ENCODE measurements around the gene TOR1B. TPM values are rescaled to one million over a fixed set of nuclear protein-coding genes. Genes with fewer than 3 reads are reported as not detected.

The TOR1B gene
- total RNA-seq, 6 experiments from 2014 or later, result 31.6 to 43.1 (median 36.1) TPM

DNA sequence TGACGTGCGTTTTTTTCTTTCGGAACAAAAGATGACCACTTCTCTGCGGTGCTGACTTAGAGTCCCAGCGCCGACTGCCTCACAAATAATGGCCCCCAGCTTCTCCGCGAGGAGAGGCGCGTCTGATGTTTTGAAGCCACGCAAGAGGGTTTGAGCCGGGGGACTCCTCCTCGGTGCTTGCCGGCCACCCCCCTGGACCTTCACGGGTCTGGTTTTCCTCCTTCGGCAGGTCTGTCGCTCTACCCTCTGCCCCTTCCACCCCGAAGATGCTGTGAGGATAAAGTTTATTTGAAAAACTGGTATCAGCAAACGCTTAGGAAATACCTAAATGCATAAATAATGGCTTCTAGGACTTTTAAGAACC, 32.9 kb downstream of the TOR1B start:
- peak overlapping the region; percentile 92 for H3K27ac Mint-ChIP-seq
- TF ChIP-seq, protein P1, sequence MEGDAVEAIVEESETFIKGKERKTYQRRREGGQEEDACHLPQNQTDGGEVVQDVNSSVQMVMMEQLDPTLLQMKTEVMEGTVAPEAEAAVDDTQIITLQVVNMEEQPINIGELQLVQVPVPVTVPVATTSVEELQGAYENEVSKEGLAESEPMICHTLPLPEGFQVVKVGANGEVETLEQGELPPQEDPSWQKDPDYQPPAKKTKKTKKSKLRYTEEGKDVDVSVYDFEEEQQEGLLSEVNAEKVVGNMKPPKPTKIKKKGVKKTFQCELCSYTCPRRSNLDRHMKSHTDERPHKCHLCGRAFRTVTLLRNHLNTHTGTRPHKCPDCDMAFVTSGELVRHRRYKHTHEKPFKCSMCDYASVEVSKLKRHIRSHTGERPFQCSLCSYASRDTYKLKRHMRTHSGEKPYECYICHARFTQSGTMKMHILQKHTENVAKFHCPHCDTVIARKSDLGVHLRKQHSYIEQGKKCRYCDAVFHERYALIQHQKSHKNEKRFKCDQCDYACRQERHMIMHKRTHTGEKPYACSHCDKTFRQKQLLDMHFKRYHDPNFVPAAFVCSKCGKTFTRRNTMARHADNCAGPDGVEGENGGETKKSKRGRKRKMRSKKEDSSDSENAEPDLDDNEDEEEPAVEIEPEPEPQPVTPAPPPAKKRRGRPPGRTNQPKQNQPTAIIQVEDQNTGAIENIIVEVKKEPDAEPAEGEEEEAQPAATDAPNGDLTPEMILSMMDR (IDR thresholded peaks at IDR 0.05), result no peak
- peak overlapping the region; percentile 99 for H3K4me3 Mint-ChIP-seq
- peaks cover 55% of the 10 kb centered on the region for H3K4me1 Mint-ChIP-seq (ENCODE audit: low read depth)
- H3K9me3 Mint-ChIP-seq, result no peaks in the 10 kb centered on the region
- H3K36me3 Mint-ChIP-seq (ENCODE audit: low read depth), result peaks cover 12% of the 10 kb centered on the region
- H3K27me3 Mint-ChIP-seq (ENCODE audit: insufficient read depth), result peaks cover 4% of the 10 kb centered on the region
- DNase-seq, result peak; percentile 37

DNA sequence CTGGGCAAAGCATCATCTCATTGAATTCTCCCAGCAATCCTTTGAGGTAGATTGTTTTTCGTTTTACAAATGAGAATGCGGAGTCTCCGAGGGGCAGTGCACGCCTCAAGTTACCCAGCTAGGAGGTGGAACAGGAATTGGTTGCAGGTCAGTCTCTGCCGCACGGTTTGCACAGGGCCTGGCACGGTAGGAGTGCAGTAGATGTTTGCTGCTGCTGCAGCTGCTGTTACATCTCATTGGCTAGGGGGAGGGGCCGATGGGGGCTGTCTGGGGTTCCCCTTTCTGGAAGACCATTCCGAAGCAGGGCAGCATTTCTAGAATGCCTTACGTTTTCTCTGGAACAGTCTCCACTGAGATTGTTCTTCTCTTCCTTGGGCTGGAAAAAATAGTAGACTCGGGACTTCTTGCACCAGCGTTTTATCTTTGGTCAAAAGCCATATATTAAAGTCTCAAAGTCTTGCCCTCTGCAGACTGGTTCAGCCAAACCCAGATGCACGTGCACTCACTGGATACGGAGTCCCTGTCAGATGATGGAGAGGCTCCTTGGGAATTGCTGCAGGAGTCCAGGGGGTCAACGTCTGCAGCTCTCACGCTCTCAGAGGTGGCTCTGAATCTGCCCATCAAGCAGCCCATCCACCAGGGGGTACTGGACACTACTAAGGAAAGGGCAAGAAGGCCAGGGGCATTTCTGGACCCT, 33.5 kb downstream of the TOR1B start:
- Mint-ChIP-seq H3K27ac (peak overlapping the region; percentile 92), H3K4me3 (peak overlapping the region; percentile 99), H3K9me3 (no peaks in the 10 kb centered on the region), H3K4me1 (ENCODE audit: low read depth) (peaks cover 55% of the 10 kb centered on the region), H3K27me3 (ENCODE audit: insufficient read depth) (peaks cover 4% of the 10 kb centered on the region), H3K36me3 (ENCODE audit: low read depth) (peaks cover 10% of the 10 kb centered on the region)
- DNase-seq, result no peak
- TF ChIP-seq, protein P1 (IDR thresholded peaks at IDR 0.05), result 0 out of 2 replicates have a peak, but pooled peaks have one; percentile 11

DNA sequence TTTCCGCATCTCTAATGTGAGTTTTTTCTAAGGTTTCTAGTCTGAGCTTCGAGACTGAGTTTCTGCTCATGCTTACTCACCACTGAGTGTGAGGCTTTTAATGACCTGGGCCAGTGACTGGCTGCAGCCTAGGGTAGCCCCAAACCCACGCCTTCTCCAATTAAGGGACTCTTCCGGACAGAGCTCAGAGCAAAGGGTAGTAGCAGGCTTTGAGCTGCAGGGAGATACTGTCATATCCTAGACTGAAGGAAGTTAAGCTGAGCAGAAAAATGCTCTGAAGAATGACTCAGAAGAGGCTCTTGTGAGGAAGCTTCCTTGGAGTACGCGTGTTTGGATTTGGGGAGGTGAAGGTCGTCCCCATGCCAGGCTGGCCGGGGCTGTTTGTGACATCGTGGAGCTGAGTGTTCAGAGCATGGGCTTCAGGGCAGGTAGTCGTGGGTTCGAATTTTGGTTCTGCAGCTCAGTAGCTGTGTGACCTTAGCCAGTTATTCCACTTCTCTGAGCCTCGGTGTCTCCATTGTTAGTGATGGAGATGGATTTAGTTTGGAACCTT, 35.8 kb downstream of the TOR1B start:
- Mint-ChIP-seq H3K9me3 (no peaks in the 10 kb centered on the region), H3K27me3 (ENCODE audit: insufficient read depth) (peaks cover 4% of the 10 kb centered on the region), H3K27ac (peak overlapping the region; percentile 92), H3K4me3 (peak overlapping the region; percentile 74), H3K4me1 (ENCODE audit: low read depth) (peaks cover 47% of the 10 kb centered on the region), H3K36me3 (ENCODE audit: low read depth) (peaks cover 10% of the 10 kb centered on the region)
- DNase-seq, result peak; percentile 98
- TF ChIP-seq, protein P1 (IDR thresholded peaks at IDR 0.05), result no peak

DNA sequence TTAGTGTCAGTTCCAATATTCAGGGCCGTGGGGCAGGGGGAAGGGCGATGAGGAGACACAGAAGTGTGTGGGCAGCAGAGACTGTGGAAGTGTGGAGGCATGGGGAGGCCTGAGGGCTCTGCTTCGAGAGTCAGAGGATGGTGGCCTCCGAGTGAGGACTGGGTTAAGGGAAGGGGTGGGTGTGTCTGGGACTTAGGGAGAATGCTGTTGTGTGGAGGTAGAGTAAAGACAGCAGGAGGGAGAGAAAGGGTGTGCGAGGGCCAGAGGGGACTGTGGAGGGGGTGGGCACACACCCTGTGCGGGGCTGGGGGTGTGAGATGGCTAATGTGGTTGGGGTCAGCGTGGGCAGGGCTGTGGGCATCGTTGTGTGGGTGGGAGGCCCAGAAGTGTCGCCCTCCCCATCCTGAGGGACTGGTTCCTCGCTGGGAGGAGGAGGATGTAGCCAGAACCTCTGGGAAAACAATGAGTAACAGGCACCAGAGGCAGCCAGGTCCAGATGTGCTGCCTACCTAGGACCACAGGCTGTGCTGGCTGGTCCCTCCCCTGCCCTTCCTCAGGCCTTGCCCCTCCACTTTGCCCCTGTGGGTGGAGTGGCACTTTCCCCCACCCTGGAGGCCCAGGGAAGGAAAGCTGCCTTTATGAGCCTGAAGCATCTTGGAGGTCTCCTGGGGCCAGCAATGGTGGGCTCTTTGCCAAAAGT, 36.5 kb downstream of the TOR1B start:
- peaks cover 2% of the 10 kb centered on the region; the same call in 1 of the 2 replicates for H3K27me3 Mint-ChIP-seq (ENCODE audit: insufficient read depth)
- H3K27ac Mint-ChIP-seq, result peak overlapping the region; percentile 92
- peaks cover 40% of the 10 kb centered on the region for H3K4me1 Mint-ChIP-seq (ENCODE audit: low read depth)
- peaks cover 5% of the 10 kb centered on the region for H3K36me3 Mint-ChIP-seq (ENCODE audit: low read depth)
- peak overlapping the region; percentile 74 for H3K4me3 Mint-ChIP-seq
- TF ChIP-seq, protein P1 (IDR thresholded peaks at IDR 0.05), result no peak
- H3K9me3 Mint-ChIP-seq, result no peaks in the 10 kb centered on the region
- no peak for DNase-seq

DNA sequence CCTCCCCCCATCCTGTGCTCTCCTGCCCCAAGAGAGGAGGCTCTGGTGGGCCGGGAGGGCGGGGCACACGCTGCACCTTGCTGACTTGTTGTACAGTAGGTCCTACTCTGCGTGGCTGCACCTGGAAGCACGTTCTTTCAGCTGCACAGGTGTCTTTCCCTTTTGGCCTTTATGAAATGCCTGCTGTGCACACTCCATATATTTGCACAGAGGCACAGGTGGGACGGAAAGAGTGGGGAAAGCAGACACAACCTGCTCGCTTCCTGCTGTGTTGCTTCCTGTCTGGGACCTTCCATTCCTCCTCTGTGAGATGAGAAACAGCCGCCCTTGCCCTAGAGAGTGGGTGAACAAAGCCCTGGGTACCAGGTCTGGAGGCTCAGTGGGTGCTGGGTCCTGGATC, 37.0 kb downstream of the TOR1B start:
- peaks cover 40% of the 10 kb centered on the region for H3K4me1 Mint-ChIP-seq (ENCODE audit: low read depth)
- H3K9me3 Mint-ChIP-seq, result no peaks in the 10 kb centered on the region
- no peak for DNase-seq
- peaks cover 2% of the 10 kb centered on the region; the same call in 1 of the 2 replicates for H3K27me3 Mint-ChIP-seq (ENCODE audit: insufficient read depth)
- H3K4me3 Mint-ChIP-seq, result no peak overlapping the region
- peaks cover 2% of the 10 kb centered on the region for H3K36me3 Mint-ChIP-seq (ENCODE audit: low read depth)
- no peak overlapping the region for H3K27ac Mint-ChIP-seq
- TF ChIP-seq, protein P1 (IDR thresholded peaks at IDR 0.05), result no peak

All from HFFc6 (cell line).